Measurements from ENCODE around the gene SLC10A7.

SLC10A7 gene

DNA sequence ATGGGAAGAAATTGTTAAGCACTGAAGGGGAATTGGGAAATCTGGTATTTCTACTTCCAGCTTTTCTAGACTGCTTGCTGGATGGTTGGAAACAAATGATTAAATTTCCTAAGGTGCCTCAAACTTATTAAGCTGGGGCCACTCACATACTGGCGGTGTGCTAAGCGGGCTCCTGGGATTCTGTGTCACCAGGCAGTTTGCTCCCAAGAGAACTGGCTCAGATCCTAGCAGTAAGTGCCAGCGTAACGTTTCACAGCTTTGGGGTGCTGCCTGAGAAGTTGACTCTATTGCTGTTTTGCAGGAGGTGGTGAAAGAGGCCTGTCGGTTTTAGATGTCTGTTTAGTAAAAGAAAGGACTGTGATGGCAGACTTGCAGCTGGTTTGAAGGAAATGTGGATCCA is 314.3 kb downstream of the SLC10A7 start:
- no peak for DNase-seq (ENCODE audit: low spot score)

All from LoVo (cell line).